Renal cortical epithelial cell (primary cell): ENCODE measurements around the gene HIBCH. TPM values are rescaled to one million over a fixed set of nuclear protein-coding genes. Genes with fewer than 3 reads are reported as not detected.
"Not testable (repeated sequence)": the region's sequence is repeated elsewhere in the genome, so short reads cannot be mapped to it uniquely, and the experiment has no call there.

ENCODE experiments used
- DNase-seq: peaks from one replicate; pipeline ENCODE4 v3.0.0-alpha.2; 2011; ENCODE audit warnings: low read depth
- total RNA-seq: library from RNA; depleted of rRNA; stranded (reverse); fragments of >200 nt; gene quantifications from 2 replicates; pipeline ENCODE4 v1.2.3, GENCODE V29; 2014

HIBCH gene
- total RNA-seq, 1 donor from 2014 or later, result 34.7 TPM

GRCh38 chr2:190308031-190308430, 11.6 kb downstream of the HIBCH start:
- no peak for DNase-seq

DNA sequence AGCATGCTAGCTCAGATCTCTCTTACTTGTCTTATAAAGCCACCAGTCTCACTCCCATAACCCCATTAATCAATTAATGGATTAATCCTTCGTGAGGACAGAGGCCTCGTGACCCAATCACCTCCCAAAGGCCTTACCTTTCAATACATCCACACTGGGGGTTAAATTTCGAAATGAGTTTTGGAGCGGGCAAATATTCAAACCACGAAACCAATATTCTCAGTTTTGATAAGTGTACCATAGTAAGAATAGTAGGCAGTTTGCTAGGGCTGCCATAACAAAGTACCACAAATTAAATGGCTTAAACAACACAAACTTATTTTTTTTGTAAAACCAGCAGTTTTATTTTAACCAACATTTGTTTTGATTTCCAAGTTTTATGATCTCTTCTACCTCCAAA, 15.2 kb downstream of the HIBCH start:
- no peak for DNase-seq

DNA sequence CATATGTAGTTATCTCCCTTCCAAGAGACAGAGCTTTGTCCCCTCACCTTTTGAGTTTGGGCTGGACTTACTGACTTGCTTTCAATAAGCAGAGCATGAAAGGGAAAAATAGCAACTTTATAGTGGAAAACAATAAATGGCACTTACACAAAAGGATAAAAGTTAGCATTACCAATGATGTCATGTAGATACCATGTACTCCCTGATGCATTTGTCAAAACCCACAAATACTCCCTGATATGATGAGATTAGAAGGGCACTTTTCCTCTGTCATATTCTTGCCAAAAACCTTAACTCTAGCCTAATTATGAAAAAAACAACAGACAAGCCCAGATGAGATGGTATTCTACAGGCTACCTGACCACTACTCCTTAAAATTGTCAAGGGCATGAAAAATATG, 16.0 kb downstream of the HIBCH start:
- DNase-seq, result no peak

GRCh38 chr2:190302052-190302451, 17.6 kb downstream of the HIBCH start:
- DNase-seq, result no peak

- DNase-seq, result no peak
These were observed 18.6 kb downstream of the HIBCH start for GRCh38 chr2:190301032-190301431.

GRCh38 chr2:190297880-190298279, 21.7 kb downstream of the HIBCH start:
- DNase-seq, result not testable (repeated sequence)

- DNase-seq, result no peak
These were observed 35.8 kb downstream of the HIBCH start for GRCh38 chr2:190283783-190284182.

GRCh38 chr2:190280565-190281350, 38.9 kb downstream of the HIBCH start:
- no peak for DNase-seq

DNA sequence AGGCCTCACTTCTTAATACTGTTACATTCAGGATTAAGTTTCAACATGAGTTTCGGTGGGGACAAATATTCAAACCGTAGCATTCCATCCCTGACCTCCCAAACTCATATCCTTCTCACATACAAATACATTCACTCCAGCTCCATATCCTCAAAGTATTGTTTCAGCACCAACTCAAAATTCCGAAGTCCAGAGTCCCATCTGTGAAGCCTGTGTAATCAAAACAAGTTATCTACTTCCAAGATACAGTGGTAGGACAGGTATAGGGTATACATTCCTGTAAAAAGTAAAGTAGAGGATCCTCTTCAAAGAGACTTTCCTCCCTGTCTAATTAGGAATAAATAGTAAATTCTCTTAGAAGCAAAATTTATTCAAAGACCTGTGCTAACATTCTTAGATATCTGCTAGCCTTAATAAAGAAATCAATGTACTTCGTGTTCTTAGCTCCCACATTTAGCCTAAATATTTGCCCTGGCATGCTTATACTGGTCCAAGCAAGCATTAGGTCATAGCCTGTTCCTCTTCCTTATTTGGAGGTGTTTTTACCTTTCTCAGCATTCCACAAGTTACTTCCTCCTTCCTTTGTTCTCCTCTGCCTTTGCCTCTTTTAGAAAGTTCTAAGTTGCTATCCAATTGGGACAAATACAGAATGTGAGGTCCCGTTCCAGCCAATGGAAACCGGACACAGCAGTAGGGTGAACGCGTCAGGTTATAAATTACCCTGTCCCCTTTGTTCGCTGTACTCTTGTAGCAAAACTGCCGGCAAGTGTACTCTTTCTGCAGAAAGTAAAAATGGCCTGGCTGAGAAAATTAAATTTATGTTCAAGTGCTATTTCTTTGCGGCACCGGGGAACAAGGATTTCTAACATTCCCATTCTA, 40.1 kb downstream of the HIBCH start:
- peak; percentile 21 for DNase-seq

- DNase-seq, result peak; percentile 43
These were observed 42.2 kb downstream of the HIBCH start for GRCh38 chr2:190277234-190278112.

GRCh38 chr2:190272457-190272842, 47.2 kb downstream of the HIBCH start:
- DNase-seq, result no peak

DNA sequence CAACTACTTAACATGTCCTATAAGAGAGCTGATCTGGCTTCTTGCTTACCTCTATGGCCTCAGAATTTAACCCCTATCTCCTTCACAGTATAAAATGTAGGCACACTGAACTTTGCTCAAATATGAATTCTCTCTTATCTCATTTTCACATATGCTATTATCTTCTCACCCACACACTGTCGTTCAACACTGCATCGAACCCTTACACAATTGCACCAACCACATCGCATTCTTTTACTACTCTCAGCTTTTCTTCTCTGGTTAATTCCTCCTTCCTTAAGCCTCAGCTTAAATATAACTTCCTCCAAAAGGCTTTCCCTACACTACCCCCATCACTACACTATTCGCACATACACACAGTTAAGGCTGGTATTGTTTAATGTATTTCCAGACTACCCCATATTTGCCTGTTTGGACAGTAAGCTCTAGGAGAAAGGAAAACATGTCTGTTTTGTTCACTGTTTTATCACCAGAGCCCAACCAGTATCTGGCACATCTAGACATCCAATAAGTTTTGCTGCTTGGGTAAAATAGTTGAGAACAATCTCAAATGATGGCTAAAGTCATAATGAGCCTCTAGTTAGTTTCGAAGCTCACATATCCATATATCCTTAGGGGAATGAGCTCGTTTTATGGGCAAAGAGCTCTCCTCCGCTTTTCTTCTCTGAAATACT, 47.7 kb downstream of the HIBCH start:
- no peak for DNase-seq

GRCh38 chr2:190270298-190270697, 49.3 kb downstream of the HIBCH start:
- peak; percentile 17 for DNase-seq

DNA sequence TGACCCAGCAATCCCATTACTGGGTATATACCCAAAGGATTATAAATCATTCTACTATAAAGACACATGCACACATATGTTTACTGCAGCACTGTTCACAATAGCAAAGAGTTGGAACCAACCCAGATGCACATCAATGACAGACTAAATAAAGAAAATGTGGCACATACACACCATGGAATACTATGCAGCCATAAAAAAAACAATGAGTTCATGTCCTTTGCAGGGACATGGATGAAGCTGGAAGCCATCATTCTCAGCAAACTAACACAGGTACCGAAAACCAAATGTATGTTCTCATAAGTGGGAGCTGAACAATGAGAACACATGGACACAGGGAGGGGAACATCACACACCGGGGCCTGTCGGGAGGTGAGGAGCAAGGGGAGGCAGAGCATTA, 49.9 kb downstream of the HIBCH start:
- DNase-seq, result not testable (repeated sequence)

DNA sequence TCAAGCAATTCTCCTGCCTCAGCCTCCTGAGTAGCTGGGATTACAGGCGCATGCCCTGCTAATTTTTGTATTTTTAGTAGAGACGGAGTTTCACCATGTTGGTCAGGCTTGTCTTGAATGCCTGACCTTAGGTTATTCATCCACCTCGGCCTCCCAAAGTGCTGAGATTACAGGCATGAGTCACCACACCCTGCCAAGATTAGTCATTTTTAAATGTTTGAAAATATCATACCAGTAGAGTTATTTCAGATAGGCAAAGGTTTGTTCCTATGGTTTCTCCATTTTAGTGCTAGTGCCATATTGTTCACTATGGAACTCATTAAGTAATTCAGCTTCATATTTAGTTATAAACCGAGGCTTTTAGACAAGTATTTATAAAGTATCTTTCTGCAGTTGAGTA, 52.3 kb downstream of the HIBCH start:
- DNase-seq, result peak; percentile 80

DNA sequence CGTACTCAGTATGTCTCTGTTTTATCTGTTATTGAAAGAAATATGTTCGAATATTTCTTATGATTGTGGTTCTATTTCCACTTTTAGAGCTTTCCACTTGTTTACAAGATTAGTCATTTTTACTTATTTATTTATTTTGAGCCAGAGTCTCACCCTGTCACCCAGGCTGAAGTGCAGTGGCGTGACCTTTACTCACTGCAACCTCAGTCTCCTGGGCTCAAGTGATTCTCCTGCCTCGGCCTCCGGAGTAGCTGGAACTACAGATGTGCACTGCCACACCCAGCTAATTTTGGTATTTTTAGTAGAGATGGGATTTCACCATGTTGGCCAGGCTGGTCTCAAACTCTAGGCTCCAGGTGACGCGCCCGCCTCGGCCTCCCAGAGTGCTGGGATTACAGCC, 53.3 kb downstream of the HIBCH start:
- DNase-seq, result no peak

- DNase-seq, result no peak
These were observed 57.8 kb downstream of the HIBCH start for GRCh38 chr2:190261851-190262250.

GRCh38 chr2:190256087-190256486, 63.5 kb downstream of the HIBCH start:
- DNase-seq, result no peak

DNA sequence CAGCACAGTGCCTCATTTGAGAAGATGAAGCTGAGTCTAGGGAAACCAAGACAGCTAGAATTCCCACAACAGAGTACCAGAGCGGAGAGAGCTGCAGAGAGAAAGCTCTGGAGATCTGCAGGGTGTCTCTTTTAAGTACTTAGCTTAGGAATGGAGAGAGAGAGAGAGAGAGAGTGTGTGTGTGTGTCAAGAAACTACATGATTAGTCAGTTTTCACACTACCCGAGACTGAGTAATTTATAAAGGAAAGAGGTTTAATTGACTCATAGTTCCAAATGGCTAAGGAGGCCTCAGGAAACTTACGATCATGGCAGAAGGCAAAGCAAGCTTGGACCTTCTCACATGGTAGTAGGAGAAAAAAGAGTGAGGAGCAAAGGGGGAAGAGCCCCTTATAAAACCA, 64.0 kb downstream of the HIBCH start:
- DNase-seq, result peak; percentile 16

DNA sequence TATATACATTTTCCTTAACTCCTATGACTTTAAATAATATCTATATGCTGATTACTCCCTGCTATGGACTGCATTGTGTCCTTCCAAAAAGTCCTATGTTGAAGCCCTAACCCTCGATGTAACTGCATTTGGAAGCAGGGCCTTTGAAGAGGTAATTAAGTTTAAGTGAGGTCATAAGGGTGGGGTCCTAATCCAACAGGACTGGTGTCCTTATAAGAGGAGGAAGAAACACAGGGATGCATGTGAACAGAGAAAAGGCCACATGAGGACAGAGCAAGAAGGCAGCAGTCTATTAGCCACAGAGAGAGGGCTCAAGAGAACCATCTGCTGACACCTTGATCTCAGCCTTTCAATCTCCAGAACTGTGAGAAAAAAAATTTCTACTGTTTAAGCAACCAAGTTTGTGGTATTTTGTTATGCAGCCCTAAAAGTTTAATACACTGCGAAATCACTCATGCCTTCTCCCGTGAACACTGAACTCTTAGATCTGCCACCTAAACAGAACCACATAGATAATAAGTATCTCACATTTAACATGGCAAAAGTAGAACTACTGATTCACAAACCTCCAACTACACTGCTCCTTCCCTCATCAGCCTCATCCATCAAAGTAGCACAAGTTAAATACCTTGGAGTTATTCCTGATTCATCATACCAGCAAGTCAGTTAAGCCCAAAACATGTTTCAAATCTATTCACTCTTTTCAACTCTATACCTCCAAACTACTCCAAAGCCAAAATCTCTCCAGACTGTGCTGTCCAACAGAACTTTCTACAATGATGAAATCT, 65.4 kb downstream of the HIBCH start:
- DNase-seq, result no peak

GRCh38 chr2:190250421-190250820, 69.2 kb downstream of the HIBCH start:
- DNase-seq, result no peak
